ENCODE results near the gene KCNG2.

DNA sequence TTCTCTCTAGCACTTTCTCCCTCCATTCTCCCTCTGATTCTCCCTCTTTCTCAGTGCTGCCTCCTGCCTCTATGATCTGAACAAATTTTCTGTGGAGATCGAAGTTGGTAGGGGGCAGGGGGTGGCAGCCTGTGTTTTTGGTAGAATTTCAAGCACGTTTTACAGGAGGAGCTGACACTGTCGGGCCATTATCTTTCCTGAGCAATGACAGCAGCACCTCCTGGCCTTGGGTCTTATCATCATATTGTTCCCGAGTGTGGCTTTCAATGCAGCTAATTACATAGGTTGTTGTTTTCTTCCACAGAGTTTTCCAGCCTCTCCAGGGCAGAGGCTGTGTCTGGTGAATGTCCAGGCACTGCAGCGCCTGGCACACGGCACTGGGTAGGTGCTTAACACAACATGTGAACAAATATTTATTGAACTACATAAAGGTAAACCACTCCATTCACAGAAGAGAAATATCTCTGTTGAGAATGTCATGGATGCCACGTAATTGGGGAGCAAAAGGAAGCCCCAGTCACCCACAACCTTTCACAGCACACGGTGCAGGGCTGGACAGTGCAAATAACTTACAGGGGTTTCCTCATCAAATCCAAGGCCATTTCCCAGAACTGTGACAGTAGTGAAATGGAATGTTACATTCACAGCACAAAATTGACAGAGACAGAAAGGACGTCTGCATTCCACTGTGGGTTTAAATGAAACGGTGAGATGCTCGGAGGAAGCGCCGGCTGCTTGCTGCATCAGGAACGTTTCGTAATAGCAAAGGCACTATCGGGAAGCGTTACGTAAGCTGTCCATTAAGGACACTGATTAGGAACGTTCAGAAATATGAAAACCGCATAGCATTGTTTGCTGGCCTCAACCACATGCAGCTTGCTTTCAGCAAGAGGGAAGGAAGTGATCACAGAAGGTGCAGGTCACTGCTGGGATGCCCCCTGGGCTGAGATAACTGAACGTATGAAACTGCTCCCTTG is 6.5 kb upstream of the KCNG2 start:
- TF ChIP-seq, protein P1, sequence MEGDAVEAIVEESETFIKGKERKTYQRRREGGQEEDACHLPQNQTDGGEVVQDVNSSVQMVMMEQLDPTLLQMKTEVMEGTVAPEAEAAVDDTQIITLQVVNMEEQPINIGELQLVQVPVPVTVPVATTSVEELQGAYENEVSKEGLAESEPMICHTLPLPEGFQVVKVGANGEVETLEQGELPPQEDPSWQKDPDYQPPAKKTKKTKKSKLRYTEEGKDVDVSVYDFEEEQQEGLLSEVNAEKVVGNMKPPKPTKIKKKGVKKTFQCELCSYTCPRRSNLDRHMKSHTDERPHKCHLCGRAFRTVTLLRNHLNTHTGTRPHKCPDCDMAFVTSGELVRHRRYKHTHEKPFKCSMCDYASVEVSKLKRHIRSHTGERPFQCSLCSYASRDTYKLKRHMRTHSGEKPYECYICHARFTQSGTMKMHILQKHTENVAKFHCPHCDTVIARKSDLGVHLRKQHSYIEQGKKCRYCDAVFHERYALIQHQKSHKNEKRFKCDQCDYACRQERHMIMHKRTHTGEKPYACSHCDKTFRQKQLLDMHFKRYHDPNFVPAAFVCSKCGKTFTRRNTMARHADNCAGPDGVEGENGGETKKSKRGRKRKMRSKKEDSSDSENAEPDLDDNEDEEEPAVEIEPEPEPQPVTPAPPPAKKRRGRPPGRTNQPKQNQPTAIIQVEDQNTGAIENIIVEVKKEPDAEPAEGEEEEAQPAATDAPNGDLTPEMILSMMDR (conservative IDR thresholded peaks at IDR 0.05; ENCODE audit: low read length) = no peak
- TF ChIP-seq EZH2phosphoT487 (IDR thresholded peaks at IDR 0.05; ENCODE audit: borderline replicate concordance) = no peak

All from Loucy (cell line).